Urinary bladder (tissue), 4 donors: ENCODE data around the gene CHL1. TPM values are rescaled to one million over a fixed set of nuclear protein-coding genes. Genes with fewer than 3 reads are reported as not detected.

ENCODE experiments used
- DNase-seq: peaks from one replicate; pipeline ENCODE4 v3.0.0-alpha.2; 2015; ENCODE audit errors: extremely low spot score
- H3K27ac ChIP-seq: one replicate; pipeline ENCODE4 v1.5.1; 2013; ENCODE audit warnings: low read depth, mild to moderate bottlenecking, moderate library complexity
- H3K36me3 ChIP-seq: one replicate; pipeline ENCODE4 v1.6.1; 2013; ENCODE audit warnings: mild to moderate bottlenecking, moderate library complexity; ENCODE audit not compliant: insufficient read depth
- H3K4me1 ChIP-seq: one replicate; pipeline ENCODE4 v1.6.1; 2013; ENCODE audit warnings: mild to moderate bottlenecking, moderate library complexity; ENCODE audit not compliant: insufficient read depth
- H3K4me3 ChIP-seq: one replicate; pipeline ENCODE4 v1.5.1; 2013; ENCODE audit warnings: low read depth, low read length
- WGBS: extraction: QIAGEN DNeasy Blood & Tissue Kit; methylation state at CpG from one replicate; pipeline ENCODE4 v1.1.7; 2013; 5-methylcytosine and 5-hydroxymethylcytosine counted together
- polyA plus RNA-seq: library from polyadenylated mRNA; stranded (reverse); fragments of 200-250 nt; gene quantifications from one replicate; pipeline ENCODE4 v1.2.3, GENCODE V29; 2013
- total RNA-seq: library from RNA; depleted of rRNA; stranded (reverse); fragments of >200 nt; gene quantifications from one replicate; pipeline ENCODE4 v1.2.3, GENCODE V29; 2014
- donor health status: healthy with polysubstance abuse.
- donor health status: healthy.

CHL1 gene
- total and polyA plus RNA-seq, 2 donors, result 10.7 to 47.3 TPM

DNA sequence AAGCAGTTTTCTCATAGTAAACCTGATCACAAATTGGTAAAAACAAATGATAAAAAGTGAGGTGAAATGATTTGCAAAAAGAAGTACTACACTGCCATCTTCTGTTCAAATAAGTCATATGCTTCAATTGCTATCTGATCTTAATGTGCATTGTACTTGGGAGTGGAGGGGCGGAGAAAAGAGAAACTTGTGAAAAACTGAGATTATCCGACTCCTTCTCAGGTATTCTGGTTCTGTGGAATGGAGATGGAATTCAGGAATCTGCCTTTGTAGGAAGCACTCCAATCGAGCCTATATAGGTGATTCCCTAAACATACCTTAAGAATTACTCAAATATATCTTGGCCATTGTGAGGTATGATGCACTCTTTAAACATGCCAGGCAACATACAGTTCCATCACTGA lies 180.6 kb downstream of the CHL1 start:
- no peak overlapping the region for H3K27ac ChIP-seq

DNA sequence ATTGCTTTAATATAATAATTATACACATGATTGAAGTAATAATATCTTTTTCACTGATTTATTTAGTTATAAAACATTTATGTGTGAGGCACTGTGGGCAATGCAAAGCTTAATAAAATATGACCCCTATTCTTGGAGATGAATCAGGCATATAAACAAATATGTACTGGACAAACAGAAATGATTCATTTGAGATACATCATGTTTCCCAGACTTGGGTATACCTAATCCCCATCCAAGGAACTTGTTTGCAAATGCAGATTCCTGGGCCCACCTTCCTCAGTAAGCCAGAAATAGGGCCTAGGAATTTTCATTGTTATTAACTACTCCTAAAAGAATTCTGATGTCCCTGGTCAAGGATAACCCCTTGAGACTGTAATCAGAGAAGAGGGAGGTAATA lies 184.2 kb downstream of the CHL1 start:
- H3K36me3 ChIP-seq, result no peaks in the 10 kb centered on the region
- H3K4me3 ChIP-seq, result no peak overlapping the region
- no peak for DNase-seq
- H3K27ac ChIP-seq, result no peak overlapping the region
- H3K4me1 ChIP-seq, result no peaks in the 10 kb centered on the region

More for the DNA sequence above, 180.6 kb downstream of the CHL1 start:
- no peaks in the 10 kb centered on the region for H3K4me1 ChIP-seq
- no peaks in the 10 kb centered on the region for H3K36me3 ChIP-seq
- no peak for DNase-seq
- 19% methylated on average over 3 of the region's 3 CpGs for WGBS
- no peak overlapping the region for H3K4me3 ChIP-seq

DNA sequence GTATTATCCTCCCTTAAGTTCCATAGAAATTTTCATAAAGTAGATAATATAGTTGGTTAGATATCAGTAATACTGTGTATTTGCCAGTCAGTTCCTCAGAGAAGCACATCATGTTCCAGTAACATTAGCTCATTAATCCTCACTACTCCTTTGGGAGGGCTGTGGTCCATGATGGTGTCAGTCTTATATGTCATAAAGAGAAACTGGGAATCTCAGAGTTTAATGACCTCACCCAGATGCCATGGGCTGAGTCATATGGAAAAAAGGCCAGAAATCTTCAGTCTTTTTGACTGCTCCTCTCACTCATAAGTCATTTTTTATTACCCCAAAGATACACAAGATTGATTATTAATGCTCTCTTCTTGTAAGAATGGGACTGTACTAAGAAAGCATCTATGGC lies 188.6 kb downstream of the CHL1 start:
- no peak overlapping the region for H3K4me3 ChIP-seq
- no peaks in the 10 kb centered on the region for H3K4me1 ChIP-seq
- H3K36me3 ChIP-seq, result no peaks in the 10 kb centered on the region
- no peak overlapping the region for H3K27ac ChIP-seq
- no peak for DNase-seq

DNA sequence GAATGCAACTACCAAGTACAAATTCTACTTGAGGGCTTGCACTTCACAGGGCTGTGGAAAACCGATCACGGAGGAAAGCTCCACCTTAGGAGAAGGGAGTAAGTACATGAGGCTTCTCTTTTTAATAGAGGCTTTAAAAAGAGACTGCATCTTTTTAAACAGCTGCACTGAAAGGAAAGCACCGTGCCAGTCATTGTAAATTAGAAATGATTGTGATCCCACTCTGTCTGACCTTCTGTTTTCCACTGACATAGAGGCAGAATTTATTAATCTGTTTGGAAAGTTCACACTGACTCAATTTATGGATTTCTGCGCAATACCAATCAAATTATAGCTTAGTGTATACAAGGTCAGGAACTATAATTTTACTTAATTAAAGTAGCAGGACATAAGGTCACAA lies 198.2 kb downstream of the CHL1 start:
- no peak for DNase-seq
- WGBS, result 47% methylated on average over 4 of the region's 4 CpGs
- Histone ChIP-seq H3K36me3 (no peaks in the 10 kb centered on the region), H3K4me1 (no peaks in the 10 kb centered on the region), H3K27ac (no peak overlapping the region), H3K4me3 (no peak overlapping the region)

DNA sequence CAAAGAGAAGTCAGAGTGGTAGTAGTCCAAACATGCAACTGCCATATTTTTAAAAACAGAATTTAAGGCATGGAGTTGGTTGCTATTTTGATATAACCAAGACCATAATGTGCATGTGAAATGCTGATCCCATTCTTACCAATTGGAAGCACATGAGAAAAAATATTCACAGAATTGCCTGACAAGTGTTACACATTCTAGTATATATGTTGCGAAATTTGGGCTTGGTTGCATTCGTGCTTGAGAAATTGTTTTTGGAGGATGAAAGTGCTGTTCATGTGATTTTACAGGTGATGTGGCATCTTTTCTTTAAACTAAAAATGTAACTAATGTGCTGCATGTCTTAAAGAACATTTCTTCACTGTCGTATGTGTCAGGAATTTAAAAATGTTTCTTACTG lies 199.7 kb downstream of the CHL1 start:
- DNase-seq, result no peak
- Histone ChIP-seq H3K4me1 (no peaks in the 10 kb centered on the region), H3K36me3 (no peaks in the 10 kb centered on the region), H3K27ac (no peak overlapping the region), H3K4me3 (no peak overlapping the region)
- WGBS, result 84% methylated on average over 3 of the region's 3 CpGs

DNA sequence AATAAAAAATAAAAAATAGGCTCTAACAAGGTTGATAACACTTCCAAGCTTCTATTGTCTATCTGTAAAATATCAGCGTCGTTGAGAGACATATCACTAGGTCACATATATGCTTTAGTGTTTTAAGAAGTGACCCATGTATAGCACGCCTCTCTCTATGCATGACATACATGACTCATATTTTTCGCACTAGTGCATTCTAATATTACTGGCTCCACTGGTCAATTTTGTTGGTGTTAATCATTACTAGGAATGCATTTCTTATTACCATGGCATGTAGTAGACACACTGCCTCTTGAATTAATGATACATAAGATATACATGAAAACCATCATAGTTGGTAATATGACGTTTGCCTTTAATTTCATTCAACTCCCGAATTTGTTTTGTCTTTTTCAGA lies 203.1 kb downstream of the CHL1 start:
- 90% methylated on average over 6 of the region's 6 CpGs for WGBS
- Histone ChIP-seq H3K36me3 (no peaks in the 10 kb centered on the region), H3K27ac (no peak overlapping the region), H3K4me3 (no peak overlapping the region), H3K4me1 (no peaks in the 10 kb centered on the region)
- no peak for DNase-seq

DNA sequence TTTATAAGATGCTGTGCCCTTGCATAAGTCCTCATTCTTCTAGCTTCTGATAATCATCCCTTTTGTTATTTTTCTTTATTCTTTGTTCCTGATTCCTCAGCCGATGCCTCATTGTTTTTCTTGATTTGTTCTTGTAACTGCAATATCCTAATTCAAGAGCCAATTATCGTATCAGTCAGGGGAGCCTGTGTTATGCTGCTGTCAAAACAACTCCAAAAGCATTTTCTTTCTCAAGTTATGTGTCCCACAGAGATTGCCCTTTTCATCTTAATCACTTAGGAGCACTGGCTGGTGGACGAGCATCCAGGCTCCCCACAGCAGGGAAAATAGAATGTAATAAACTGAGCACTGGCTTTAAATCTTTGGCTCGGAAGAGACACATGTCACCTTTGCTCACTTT lies 207.3 kb downstream of the CHL1 start:
- no peak overlapping the region for H3K27ac ChIP-seq
- no peak overlapping the region for H3K4me3 ChIP-seq
- no peak for DNase-seq
- H3K36me3 ChIP-seq, result no peaks in the 10 kb centered on the region
- no peaks in the 10 kb centered on the region for H3K4me1 ChIP-seq
- 70% methylated on average over 4 of the region's 4 CpGs for WGBS

DNA sequence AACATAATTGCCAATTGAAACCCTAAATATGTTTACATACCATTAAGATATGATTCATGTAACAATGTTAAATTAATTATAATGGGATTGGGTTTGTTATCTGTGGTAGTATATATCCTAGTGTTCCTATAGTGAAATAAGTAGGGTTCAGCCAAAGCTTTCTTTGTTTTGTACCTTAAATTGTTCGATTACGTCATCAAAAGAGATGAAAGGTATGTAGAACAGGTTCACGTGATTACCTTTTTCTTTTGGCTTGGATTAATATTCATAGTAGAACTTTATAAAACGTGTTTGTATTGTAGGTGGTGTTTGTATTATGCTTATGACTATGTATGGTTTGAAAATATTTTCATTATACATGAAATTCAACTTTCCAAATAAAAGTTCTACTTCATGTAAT lies 212.4 kb downstream of the CHL1 start:
- no peak overlapping the region for H3K27ac ChIP-seq
- 75% methylated on average over 4 of the region's 4 CpGs for WGBS
- no peak for DNase-seq
- H3K4me1 ChIP-seq, result no peaks in the 10 kb centered on the region
- no peaks in the 10 kb centered on the region for H3K36me3 ChIP-seq
- no peak overlapping the region for H3K4me3 ChIP-seq

DNA sequence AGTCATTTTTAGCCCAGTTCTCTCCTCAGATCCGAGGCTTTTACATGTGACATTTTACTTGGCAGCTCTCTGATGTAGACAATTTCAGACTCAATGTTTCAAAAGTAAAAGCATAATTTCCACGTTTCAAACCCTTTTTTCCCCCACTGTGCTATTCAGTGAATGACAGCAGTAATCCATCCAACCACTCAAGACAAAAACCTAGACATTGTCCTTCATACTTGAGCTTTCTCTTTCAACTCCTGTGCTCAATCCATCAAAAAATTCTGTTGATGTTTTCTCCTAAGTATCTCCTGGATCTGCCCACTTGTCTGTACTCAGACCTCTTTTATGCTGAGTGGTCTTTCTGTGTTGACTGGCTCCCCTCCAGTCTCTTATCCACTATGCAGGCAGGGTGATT lies 214.7 kb downstream of the CHL1 start:
- Histone ChIP-seq H3K27ac (no peak overlapping the region), H3K36me3 (no peaks in the 10 kb centered on the region), H3K4me1 (no peaks in the 10 kb centered on the region), H3K4me3 (no peak overlapping the region)
- DNase-seq, result no peak
- 29% methylated on average over 2 of the region's 2 CpGs for WGBS

DNA sequence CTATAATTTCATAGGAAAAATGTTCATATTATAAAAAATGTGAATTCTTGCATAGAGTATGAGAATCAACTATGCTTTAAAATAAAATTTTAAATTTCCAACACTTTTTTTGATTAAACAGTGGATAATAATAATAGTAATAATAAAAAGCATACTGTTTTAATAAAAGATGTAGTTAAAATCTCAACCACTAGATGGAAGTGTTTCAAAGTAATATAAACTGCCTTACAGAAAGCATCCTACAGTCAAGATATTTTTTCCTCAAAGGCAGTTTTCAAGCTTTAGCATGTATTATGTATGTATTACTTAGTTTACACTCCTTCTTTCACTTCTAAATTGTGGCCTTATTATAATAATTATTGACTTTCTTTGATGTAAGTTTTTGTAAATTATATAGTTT lies 217.5 kb downstream of the CHL1 start:
- no peak for DNase-seq
- no peak overlapping the region for H3K4me3 ChIP-seq
- no peak overlapping the region for H3K27ac ChIP-seq
- H3K36me3 ChIP-seq, result no peaks in the 10 kb centered on the region
- H3K4me1 ChIP-seq, result no peaks in the 10 kb centered on the region

DNA sequence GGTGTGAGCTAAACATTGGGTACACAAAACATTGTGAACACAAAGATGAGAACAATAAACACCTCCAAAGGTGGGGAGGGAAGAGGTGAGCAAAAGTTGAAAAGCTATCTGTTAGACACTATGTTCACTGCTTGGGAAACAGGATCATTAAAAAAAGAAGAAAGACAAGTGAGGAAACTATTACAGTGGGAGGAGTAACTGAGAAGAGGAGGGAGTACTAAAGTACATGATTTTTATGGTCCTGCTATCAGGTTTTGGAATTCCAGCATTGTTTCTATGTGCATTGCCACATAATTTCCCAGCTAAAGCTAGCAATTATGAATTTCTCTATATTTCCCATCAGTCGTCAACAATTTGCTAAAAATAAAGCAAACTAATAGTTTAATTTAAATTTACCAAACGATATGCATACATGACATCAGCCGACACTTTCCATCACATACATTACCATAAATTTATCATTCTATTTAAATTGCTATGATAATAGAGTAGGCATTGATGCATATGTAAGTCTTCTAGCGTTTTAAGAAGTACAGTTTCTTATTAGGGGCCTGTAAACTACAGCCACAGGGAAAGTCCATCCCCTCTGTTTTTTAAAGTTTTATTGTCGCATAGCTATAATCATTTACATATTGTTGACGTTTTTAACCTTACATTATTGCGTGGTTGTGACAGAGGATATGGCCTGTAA lies 221.8 kb downstream of the CHL1 start:
- H3K27ac ChIP-seq, result no peak overlapping the region
- no peak for DNase-seq
- no peaks in the 10 kb centered on the region for H3K36me3 ChIP-seq
- WGBS, result 44% methylated on average over 7 of the region's 7 CpGs
- H3K4me3 ChIP-seq, result no peak overlapping the region
- H3K4me1 ChIP-seq, result no peaks in the 10 kb centered on the region

DNA sequence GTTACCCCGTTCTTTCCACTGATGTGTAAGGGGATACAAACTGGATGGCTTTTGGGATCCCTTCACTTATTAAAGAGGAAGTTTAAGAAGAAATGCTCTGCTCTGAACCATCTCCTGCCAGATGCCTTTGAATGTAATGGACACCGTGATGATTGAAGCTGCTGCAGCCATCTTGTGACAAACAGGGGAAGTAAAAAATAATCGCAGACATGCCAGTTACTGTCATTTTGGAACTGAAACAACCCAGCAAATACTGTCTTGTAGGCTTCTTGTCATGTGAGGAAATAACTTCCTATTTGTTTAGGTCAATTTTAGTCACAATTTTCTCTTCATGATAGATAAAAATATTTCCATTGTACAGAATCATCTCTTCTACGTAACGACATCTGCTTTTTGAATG lies 224.0 kb downstream of the CHL1 start:
- H3K4me1 ChIP-seq, result no peaks in the 10 kb centered on the region
- DNase-seq, result no peak
- H3K27ac ChIP-seq, result no peak overlapping the region
- no peaks in the 10 kb centered on the region for H3K36me3 ChIP-seq
- no peak overlapping the region for H3K4me3 ChIP-seq
- 92% methylated on average over 5 of the region's 5 CpGs for WGBS

DNA sequence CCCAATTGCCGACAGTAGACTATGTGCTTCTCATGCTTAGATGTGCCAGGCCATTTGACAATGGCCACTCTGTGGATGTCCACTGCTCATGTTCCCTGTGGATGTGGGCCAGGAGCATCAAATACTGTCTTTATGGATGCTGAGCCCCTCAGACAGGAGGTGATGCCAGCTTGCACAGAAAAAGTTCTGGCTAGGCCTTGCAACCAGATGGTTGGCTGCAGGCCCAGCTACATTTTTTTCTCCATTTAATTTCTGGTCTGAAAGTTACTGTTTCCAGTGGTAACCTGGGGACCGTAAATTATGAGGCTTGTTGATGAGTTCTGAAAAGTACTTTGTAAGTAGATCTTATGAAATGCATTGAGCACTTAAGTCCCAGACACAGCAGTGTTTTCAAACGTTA lies 228.5 kb downstream of the CHL1 start:
- Histone ChIP-seq H3K4me3 (no peak overlapping the region), H3K4me1 (no peaks in the 10 kb centered on the region), H3K27ac (no peak overlapping the region), H3K36me3 (no peaks in the 10 kb centered on the region)
- WGBS, result 48% methylated on average over 3 of the region's 3 CpGs
- no peak for DNase-seq

DNA sequence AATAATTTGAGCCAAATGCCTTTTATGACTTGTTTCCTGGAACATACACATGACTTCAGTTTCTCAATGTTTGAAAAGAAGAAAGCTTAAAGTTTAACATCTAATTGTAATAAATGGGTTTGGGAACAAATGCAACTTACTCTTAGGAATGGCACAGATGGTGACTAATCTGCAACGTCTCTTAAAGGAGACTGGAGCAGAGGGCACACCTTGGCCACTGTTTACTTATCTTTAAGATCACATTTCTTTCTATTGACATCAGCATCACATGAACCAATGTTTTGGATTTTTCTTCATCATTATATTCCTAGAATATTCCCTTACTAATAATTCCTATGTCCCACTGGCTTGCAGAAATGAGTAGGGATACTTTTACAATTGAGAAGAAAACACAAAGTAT lies 229.5 kb downstream of the CHL1 start:
- no peak for DNase-seq
- H3K27ac ChIP-seq, result no peak overlapping the region
- no peaks in the 10 kb centered on the region for H3K36me3 ChIP-seq
- no peak overlapping the region for H3K4me3 ChIP-seq
- WGBS, result 57% methylated on average over 1 of the region's 1 CpG
- H3K4me1 ChIP-seq, result no peaks in the 10 kb centered on the region

DNA sequence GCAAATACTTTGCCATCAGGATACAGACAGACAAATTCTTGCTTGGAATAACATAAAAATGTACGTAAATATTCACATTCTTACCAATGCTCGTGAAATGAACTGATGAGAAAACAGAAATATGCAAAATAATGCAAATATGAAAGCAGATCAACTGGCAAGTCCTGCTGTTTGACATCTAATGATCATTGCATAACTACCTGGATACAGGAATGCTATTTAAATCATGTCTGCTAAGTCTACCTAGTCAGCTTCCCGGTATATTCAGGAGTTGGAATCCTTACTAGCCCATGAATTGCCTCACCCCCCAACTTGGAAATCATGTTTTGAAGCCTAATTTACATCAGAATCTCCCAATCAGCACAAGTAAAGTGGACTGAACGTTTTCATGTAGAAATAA lies 230.6 kb downstream of the CHL1 start:
- Histone ChIP-seq H3K36me3 (no peaks in the 10 kb centered on the region), H3K4me3 (no peak overlapping the region), H3K27ac (no peak overlapping the region), H3K4me1 (no peaks in the 10 kb centered on the region)
- no peak for DNase-seq
- WGBS, result 64% methylated on average over 4 of the region's 4 CpGs
